ENCODE results near the gene GALNTL6. TPM values are rescaled to one million over a fixed set of nuclear protein-coding genes. Genes with fewer than 3 reads are reported as not detected.

Gene GALNTL6
- total RNA-seq, 1 experiment from 2014 or later = not detected

DNA sequence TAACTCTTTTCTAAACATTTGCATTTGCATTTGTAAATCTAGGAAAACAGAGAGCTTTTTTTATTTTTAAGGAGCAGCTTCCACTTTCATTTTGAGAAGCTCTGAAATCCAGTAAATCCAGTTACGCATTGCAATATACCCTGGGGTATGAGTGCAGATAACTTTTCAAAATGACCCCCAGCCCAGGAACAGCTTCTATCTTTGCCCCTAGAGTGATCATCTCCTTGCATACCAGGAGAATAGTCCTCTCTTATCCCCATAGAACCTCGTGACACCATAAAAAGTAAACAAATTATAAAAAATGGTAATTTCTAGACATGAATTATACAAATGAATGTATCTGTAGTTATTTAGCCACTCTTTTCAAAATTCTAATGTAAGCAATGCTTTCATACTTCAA is 1063.2 kb downstream of the GALNTL6 start:
- no peak overlapping the region for H3K18ac ChIP-seq (ENCODE audit: insufficient read length, low read depth, low read length)
- H3K79me1 ChIP-seq (ENCODE audit: insufficient read depth, low read depth, low read length, poor library complexity, severe bottlenecking) = no peaks in the 10 kb centered on the region
- H2BK15ac ChIP-seq (ENCODE audit: low read depth, low read length) = no peak overlapping the region
- H3K4me2 ChIP-seq (ENCODE audit: insufficient read depth, insufficient read length, low read length) = no peak overlapping the region
- H2BK20ac ChIP-seq (ENCODE audit: low read depth, low read length, poor library complexity, severe bottlenecking) = no peak overlapping the region
- no peak overlapping the region for H3K9ac ChIP-seq (ENCODE audit: extremely low read depth, insufficient read length, low read length)
- no peaks in the 10 kb centered on the region for H3K23me2 ChIP-seq (ENCODE audit: insufficient read length, low read depth, low read length, poor library complexity, severe bottlenecking)
- H3K36me3 Mint-ChIP-seq (ENCODE audit: insufficient read depth in 1 of 3, low read depth in 3 of 3) = no peaks in the 10 kb centered on the region
- H3K23ac ChIP-seq (ENCODE audit: insufficient read length, low read depth, low read length) = no peak overlapping the region
- no peak overlapping the region for H2BK12ac ChIP-seq (ENCODE audit: insufficient read length, low read depth, low read length)
- no peaks in the 10 kb centered on the region for H3K9me3 Mint-ChIP-seq
- H2BK120ac ChIP-seq (ENCODE audit: low read depth, low read length, poor library complexity, severe bottlenecking) = no peak overlapping the region
- no peaks in the 10 kb centered on the region for H4K20me1 ChIP-seq (ENCODE audit: control insufficient read depth, insufficient read depth, insufficient read length)
- no peaks in the 10 kb centered on the region for H3K79me2 ChIP-seq (ENCODE audit: insufficient read depth, low read length)
- H4K5ac ChIP-seq (ENCODE audit: insufficient read length, low read depth, low read length) = no peak overlapping the region
- H4K91ac ChIP-seq (ENCODE audit: insufficient read length, low read depth, low read length) = no peak overlapping the region
- H3K4me3 Mint-ChIP-seq = no peak overlapping the region
- H3K27me3 ChIP-seq (ENCODE audit: insufficient read depth, low read length) = no peaks in the 10 kb centered on the region
- H3K27me3 Mint-ChIP-seq (ENCODE audit: low read depth) = no peaks in the 10 kb centered on the region
- WGBS (ENCODE audit: extremely low coverage, insufficient read length, low lambda C conversion rate) = no CpG with 5 or more reads among the region's 2 CpGs
- no peak overlapping the region for H3K56ac ChIP-seq (ENCODE audit: insufficient read length, low read depth, low read length)
- H3K27ac Mint-ChIP-seq = no peak overlapping the region
- no peak overlapping the region for H2BK5ac ChIP-seq (ENCODE audit: insufficient read length, low read length)
- no peak overlapping the region for H3K14ac ChIP-seq (ENCODE audit: insufficient read depth, low read length)
- H3K9me3 ChIP-seq (ENCODE audit: control insufficient read depth, low read depth, low read length) = no peaks in the 10 kb centered on the region
- no peak overlapping the region for H3K4ac ChIP-seq (ENCODE audit: low read depth, low read length)
- H3T11ph ChIP-seq (ENCODE audit: low read length) = no peak overlapping the region
- H2AK5ac ChIP-seq (ENCODE audit: insufficient read length, low read length) = no peak overlapping the region
- H3K4me1 Mint-ChIP-seq = peaks cover 15 to 20% of the 10 kb centered on the region in 2 experiments
- H4K8ac ChIP-seq (replicated peaks; ENCODE audit: insufficient read length, low read depth, low read length) = no peak overlapping the region
- TF ChIP-seq, protein P1, sequence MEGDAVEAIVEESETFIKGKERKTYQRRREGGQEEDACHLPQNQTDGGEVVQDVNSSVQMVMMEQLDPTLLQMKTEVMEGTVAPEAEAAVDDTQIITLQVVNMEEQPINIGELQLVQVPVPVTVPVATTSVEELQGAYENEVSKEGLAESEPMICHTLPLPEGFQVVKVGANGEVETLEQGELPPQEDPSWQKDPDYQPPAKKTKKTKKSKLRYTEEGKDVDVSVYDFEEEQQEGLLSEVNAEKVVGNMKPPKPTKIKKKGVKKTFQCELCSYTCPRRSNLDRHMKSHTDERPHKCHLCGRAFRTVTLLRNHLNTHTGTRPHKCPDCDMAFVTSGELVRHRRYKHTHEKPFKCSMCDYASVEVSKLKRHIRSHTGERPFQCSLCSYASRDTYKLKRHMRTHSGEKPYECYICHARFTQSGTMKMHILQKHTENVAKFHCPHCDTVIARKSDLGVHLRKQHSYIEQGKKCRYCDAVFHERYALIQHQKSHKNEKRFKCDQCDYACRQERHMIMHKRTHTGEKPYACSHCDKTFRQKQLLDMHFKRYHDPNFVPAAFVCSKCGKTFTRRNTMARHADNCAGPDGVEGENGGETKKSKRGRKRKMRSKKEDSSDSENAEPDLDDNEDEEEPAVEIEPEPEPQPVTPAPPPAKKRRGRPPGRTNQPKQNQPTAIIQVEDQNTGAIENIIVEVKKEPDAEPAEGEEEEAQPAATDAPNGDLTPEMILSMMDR (conservative IDR thresholded peaks at IDR 0.05) = no peak
- DNase-seq = no peak
- no peak overlapping the region for H3K27ac ChIP-seq (ENCODE audit: insufficient read length, low read depth, low read length)
- H3K4me1 ChIP-seq (ENCODE audit: insufficient read depth, low read length) = no peaks in the 10 kb centered on the region; the same call in 1 of the 2 replicates
- H2AFZ ChIP-seq (ENCODE audit: low read length) = no peak overlapping the region
